Measurements from ENCODE around the gene MYBBP1A.

MYBBP1A gene

GRCh38 chr17:4532860-4533522 lies 22.2 kb downstream of the MYBBP1A start:
- TF ChIP-seq ZFX (IDR thresholded peaks at IDR 0.05) (no peak), CTCF (conservative IDR thresholded peaks at IDR 0.05) (no peak)
- H3K27ac ChIP-seq = no peak overlapping the region

GRCh38 chr17:4531988-4532736 lies 23.0 kb downstream of the MYBBP1A start:
- no peak overlapping the region for H3K27ac ChIP-seq
- TF ChIP-seq ZFX (IDR thresholded peaks at IDR 0.05) (no peak), CTCF (conservative IDR thresholded peaks at IDR 0.05) (no peak)

- H3K27ac ChIP-seq = no peak overlapping the region
- TF ChIP-seq ZFX (IDR thresholded peaks at IDR 0.05) = no peak
- TF ChIP-seq CTCF (conservative IDR thresholded peaks at IDR 0.05) = no peak
Measured at GRCh38 chr17:4530799-4531730, 24.1 kb downstream of the MYBBP1A start.

- H3K27ac ChIP-seq = no peak overlapping the region
Measured at GRCh38 chr17:4529533-4530152, 25.5 kb downstream of the MYBBP1A start.

GRCh38 chr17:4527566-4528125 lies 27.5 kb downstream of the MYBBP1A start:
- no peak overlapping the region for H3K27ac ChIP-seq
- TF ChIP-seq CTCF (conservative IDR thresholded peaks at IDR 0.05) = no peak
- TF ChIP-seq ZFX (IDR thresholded peaks at IDR 0.05) = no peak

More at GRCh38 chr17:4529533-4530152, 25.5 kb downstream of the MYBBP1A start:
- no peak for TF ChIP-seq ZFX (IDR thresholded peaks at IDR 0.05)
- no peak for TF ChIP-seq CTCF (conservative IDR thresholded peaks at IDR 0.05)

GRCh38 chr17:4527134-4527533 lies 28.1 kb downstream of the MYBBP1A start:
- TF ChIP-seq CTCF (conservative IDR thresholded peaks at IDR 0.05) = no peak
- no peak for TF ChIP-seq ZFX (IDR thresholded peaks at IDR 0.05)
- no peak overlapping the region for H3K27ac ChIP-seq

All from C4-2B (cell line).